ENCODE results near the gene SLC45A3.

GRCh38 chr1:205667909-205668643 lies 12.2 kb downstream of the SLC45A3 start:
- TF ChIP-seq ATF3 (IDR thresholded peaks at IDR 0.05) (no peak), CTCF (IDR thresholded peaks at IDR 0.05; ENCODE audit: low read depth, low read length, missing input control) (no peak), EGR1 (IDR thresholded peaks at IDR 0.05; ENCODE audit: low read depth in 2 of 2) (no peak), JUND (IDR thresholded peaks at IDR 0.05) (no peak), ZBTB33 (IDR thresholded peaks at IDR 0.05) (no peak), REST (IDR thresholded peaks at IDR 0.05) (no peak), FOXA1 (IDR thresholded peaks at IDR 0.05) (no peak), RAD21 (IDR thresholded peaks at IDR 0.05) (no peak), RXRA (IDR thresholded peaks at IDR 0.05) (no peak), TAF1 (conservative IDR thresholded peaks at IDR 0.05) (no peak), SP1 (IDR thresholded peaks at IDR 0.05) (no peak)

Data from liver (tissue), 3 donors.